Pancreas (tissue), 10 donors: Measurements from ENCODE around the gene C19orf25. TPM values are rescaled to one million over a fixed set of nuclear protein-coding genes. Genes with fewer than 3 reads are reported as not detected.

Experiments
- ATAC-seq, 4 donors: fragments of 200-7000 bp; cut with Tn5 transposase; one replicate each; pipeline versions ENCODE4 v1.8.0 to v1.9.1; 2020; ENCODE audit warnings: mild to moderate bottlenecking in 4 of 4, moderate library complexity in 4 of 4
- DNase-seq, 6 donors: peaks; one replicate each; pipeline ENCODE4 v3.0.0-alpha.2; 2020
- FAIRE-seq: peaks from 2 replicates; lab custom pipeline; 2012; peaks lifted over from hg19 to GRCh38; lab: Jason Lieb, UNC
- H3K27ac ChIP-seq, 4 donors: fragments of 200-600 bp; sonication (generic); 1 replicate in 3 of 4; 2 replicates in 1 of 4; pipeline versions ENCODE4 v1.5.0 to v1.8.0; 2020
- H3K27me3 ChIP-seq, 4 donors: fragments of 200-600 bp; one replicate each; pipeline ENCODE4 v1.8.0; 2021
- H3K36me3 ChIP-seq, 3 donors: fragments of 200-600 bp; sonication (generic) in 1 of 3; one replicate each; pipeline versions ENCODE4 v1.5.0 to v1.8.0; 2020 to 2021
- H3K4me1 ChIP-seq, 3 donors: fragments of 200-600 bp; one replicate each; pipeline ENCODE4 v1.8.0; 2021
- H3K4me3 ChIP-seq, 4 donors: fragments of 200-600 bp; sonication (generic) in 2 of 4; one replicate each; pipeline versions ENCODE4 v1.5.0 to v1.8.0; 2020 to 2021
- H3K9me3 ChIP-seq, 4 donors: fragments of 200-600 bp; one replicate each; pipeline ENCODE4 v1.8.0; 2021
- WGBS, 2 donors: extraction: QIAGEN DNeasy Blood & Tissue Kit; methylation state at CpG; one replicate each; pipeline ENCODE4 v1.1.7; 2013; 5-methylcytosine and 5-hydroxymethylcytosine counted together
- intact Hi-C, 3 donors: fragments of 100-400 bp; cut with DNase I; formaldehyde crosslinking; loops; one replicate each; pipeline versions ENCODE4 v1.11.1 to v1.14.2; 2022
- polyA plus RNA-seq, 2 donors: library from polyadenylated mRNA; stranded (reverse); fragments of 200-250 nt; gene quantifications; one replicate each; pipeline ENCODE4 v1.2.3, GENCODE V29; 2013
- total RNA-seq, 6 donors: library from RNA; stranded (reverse); fragmentation: NEBNext Ultra II Directional in 4 of 6; extraction: Animal tissue kit (Norgen Biotek cat#: 25700) in 4 of 6; gene quantifications; one replicate each; pipeline versions ENCODE4 v1.2.1 to v1.2.4, GENCODE V29; 2021 to 2023
- TF ChIP-seq, protein P1 (sequence below), 4 donors: fragments of 200-600 bp; sonication (generic) in 3 of 4; IDR thresholded peaks; one replicate each; pipeline versions ENCODE4 v1.5.0 to v1.8.0; 2021; ENCODE audit warnings: antibody characterized with exemption in 4 of 4
- donor health status: healthy with polysubstance abuse.
- donor health status: DM: no; HTN: no; CAD: no; lungs with moderate emphysema.
- donor health status: DM: no; HTN: no; CAD: no.
- donor health status: control.
- donor health status: control.
- donor health status: Bipolar disorder and iron deficiency.
- donor health status: DM: yes; HTN: yes; CAD: no.
- donor health status: DM: no; HTN: no; CAD: no.
- donor health status: DM: no; HTN: no; CAD: no.
- donor health status: DM: yes; HTN: yes; CAD: no.

C19orf25 gene
- total and polyA plus RNA-seq, 8 donors = 10.7 to 39.0 (median 15.6) TPM

DNA sequence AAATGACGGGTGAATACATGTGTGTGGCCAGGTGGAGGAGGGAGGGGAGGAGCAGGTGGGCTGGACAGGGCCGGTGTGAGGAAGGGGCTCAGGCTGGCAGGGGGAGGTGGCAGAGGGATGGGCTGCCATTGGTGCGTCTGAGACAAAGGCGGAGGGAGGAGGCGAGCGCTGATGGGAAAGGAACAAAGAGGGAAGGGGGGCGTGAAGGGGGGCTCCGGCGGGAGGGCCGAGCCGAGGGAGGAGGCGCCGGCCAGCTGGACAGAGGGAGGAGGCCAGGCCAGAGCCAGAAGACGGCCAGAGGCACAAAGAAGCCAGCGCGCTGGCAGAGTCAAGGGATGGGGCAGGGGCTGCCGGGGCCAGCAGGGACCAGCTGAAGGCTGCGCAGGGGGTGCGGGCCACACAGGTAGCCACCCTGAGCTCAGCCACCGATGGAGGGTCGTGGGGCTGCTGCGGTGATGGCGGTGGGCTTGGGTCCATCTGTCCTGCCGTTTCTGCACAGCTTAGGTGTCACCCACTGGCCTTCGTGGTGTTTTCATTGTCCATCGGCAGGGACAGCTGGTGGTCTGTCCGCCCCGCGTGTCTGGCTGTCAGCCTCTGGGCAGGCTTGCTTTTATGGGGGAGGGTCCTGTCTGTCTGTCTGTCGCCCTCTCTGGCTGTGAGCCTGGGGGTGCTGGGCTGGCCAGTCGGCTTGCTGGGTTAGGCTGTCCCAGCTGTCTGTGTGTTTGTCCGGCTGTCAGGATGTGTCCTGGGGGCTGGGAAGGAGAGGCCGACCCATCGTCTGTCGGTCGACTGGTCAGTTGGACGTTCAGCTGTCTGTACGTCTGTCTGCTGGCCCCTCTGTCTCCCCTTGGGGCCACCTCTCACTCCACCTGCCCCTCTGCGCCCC lies 26.9 kb downstream of the C19orf25 start:
- no peak overlapping the region for H3K4me3 ChIP-seq
- no peaks in the 10 kb centered on the region for H3K36me3 ChIP-seq
- no peaks in the 10 kb centered on the region for H3K9me3 ChIP-seq
- TF ChIP-seq, protein P1, sequence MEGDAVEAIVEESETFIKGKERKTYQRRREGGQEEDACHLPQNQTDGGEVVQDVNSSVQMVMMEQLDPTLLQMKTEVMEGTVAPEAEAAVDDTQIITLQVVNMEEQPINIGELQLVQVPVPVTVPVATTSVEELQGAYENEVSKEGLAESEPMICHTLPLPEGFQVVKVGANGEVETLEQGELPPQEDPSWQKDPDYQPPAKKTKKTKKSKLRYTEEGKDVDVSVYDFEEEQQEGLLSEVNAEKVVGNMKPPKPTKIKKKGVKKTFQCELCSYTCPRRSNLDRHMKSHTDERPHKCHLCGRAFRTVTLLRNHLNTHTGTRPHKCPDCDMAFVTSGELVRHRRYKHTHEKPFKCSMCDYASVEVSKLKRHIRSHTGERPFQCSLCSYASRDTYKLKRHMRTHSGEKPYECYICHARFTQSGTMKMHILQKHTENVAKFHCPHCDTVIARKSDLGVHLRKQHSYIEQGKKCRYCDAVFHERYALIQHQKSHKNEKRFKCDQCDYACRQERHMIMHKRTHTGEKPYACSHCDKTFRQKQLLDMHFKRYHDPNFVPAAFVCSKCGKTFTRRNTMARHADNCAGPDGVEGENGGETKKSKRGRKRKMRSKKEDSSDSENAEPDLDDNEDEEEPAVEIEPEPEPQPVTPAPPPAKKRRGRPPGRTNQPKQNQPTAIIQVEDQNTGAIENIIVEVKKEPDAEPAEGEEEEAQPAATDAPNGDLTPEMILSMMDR (IDR thresholded peaks at IDR 0.05) = no peak
- 19 to 20% methylated on average over 36 to 39 of the region's 39 CpGs for WGBS, 2 donors
- peaks cover 0 to 9% (median 0%) of the 10 kb centered on the region in 3 donors for H3K4me1 ChIP-seq
- H3K27me3 ChIP-seq = peaks cover 0 to 15% (median 2%) of the 10 kb centered on the region in 4 donors
- H3K27ac ChIP-seq = no peak overlapping the region
- DNase-seq = no peak
- intact Hi-C loops = no loop called here
- FAIRE-seq = no peak
- ATAC-seq = no peak

- Histone ChIP-seq H3K9me3 (no peaks in the 10 kb centered on the region), H3K4me3 (no peak overlapping the region), H3K27me3 (peaks cover 0 to 17% (median 4%) of the 10 kb centered on the region in 4 donors), H3K36me3 (no peaks in the 10 kb centered on the region), H3K4me1 (peaks cover 0 to 16% (median 0%) of the 10 kb centered on the region in 3 donors), H3K27ac (no peak overlapping the region)
- no peak for ATAC-seq
- no peak for DNase-seq
- TF ChIP-seq, protein P1 (IDR thresholded peaks at IDR 0.05) = no peak
- intact Hi-C loops = no loop called here
- WGBS, 2 donors = 41 to 52% methylated on average over 22 of the region's 22 CpGs
- no peak for FAIRE-seq
Observed at GRCh38 chr19:1450735-1451731, 28.0 kb downstream of the C19orf25 start.

DNA sequence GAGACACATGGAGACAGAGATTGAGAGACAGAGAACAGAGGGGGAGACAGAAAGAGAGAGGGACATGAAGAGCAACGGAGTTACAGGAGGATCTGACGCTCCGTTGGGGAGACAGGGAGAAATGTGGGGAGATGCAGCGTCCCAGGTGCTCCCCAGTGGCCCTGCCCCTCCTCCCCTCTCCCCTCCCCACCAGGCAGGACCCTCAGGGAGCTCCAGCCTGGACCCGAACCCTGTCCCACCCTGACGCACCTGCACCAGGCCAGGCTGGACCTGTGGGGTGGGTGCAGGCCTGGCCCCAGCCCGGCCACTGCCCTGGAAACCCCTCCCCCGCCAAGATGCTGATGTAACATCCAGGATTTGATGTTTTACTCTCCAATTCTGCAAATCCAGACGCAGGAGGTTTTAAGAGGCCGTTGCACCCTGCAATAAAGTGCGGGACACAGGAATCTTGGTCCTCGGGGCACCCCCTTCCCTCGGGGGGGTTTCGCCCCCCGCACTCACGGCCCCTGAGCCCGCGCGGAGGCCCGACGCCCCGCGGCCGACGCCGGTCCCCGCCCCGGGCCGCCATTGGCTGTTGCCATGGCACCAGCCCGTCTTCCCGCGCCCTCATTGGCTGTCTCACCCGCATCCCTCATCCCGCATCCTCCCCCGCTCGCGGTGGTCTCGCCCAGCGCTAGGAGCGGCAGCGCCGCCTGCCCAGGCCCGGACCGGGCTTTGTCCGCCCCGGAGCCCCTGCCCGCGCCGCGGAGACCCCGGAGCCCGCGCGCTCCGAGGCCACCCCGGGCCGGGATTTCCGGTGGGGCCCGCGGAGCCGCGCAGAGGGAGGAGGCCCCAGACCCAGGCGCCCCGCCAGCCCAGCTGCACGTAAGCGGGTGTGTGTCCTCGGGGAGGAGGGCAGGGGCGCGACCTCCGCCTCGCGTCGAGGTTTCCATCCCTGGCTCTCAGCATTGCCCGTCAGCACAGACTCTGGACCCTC lies 29.3 kb downstream of the C19orf25 start, which contains the start of gene APC2:
Gene APC2, plus strand, starts transcription at position 655 of the 976 bp plus-strand sequence. CDS start 2,881 bp downstream, outside the sequence.
- H3K27ac ChIP-seq = no peak within 1 kb of the TSS
- intact Hi-C loops = loop anchor here in 1 of 3 donors (10.0 kb wide), 1 partner anchor 65 kb away; the partner anchor contains the start of gene ADAMTSL5
- 9 to 10% methylated on average over 52 to 74 of the region's 74 CpGs for WGBS, 2 donors
- TF ChIP-seq, protein P1 (IDR thresholded peaks at IDR 0.05) = no peak
- peaks cover 0 to 17% (median 4%) of the 10 kb centered on the region in 4 donors for H3K27me3 ChIP-seq
- H3K4me1 ChIP-seq = peaks cover 0 to 18% (median 0%) of the 10 kb centered on the region in 3 donors
- no peaks in the 10 kb centered on the region for H3K36me3 ChIP-seq
- H3K4me3 ChIP-seq = no peak within 1 kb of the TSS
- H3K9me3 ChIP-seq = no peaks in the 10 kb centered on the region
- DNase-seq = peak in 2 of 6 donors; percentile 36 to 58
- FAIRE-seq = no peak
- no peak for ATAC-seq

GRCh38 chr19:1447944-1448343 lies 31.1 kb downstream of the C19orf25 start:
- ATAC-seq (no peak), FAIRE-seq (no peak), DNase-seq (peak in 1 of 6 donors; percentile 70)
- Histone ChIP-seq H3K27me3 (peaks cover 0 to 17% (median 4%) of the 10 kb centered on the region in 4 donors), H3K36me3 (no peaks in the 10 kb centered on the region), H3K4me1 (peaks cover 0 to 13% (median 0%) of the 10 kb centered on the region in 3 donors), H3K9me3 (no peaks in the 10 kb centered on the region), H3K27ac (no peak overlapping the region), H3K4me3 (no peak overlapping the region)
- intact Hi-C loops = loop anchor here in 1 of 3 donors (10.0 kb wide), 1 partner anchor 67 kb away; the partner anchor contains the start of gene ADAMTSL5
- TF ChIP-seq, protein P1 (IDR thresholded peaks at IDR 0.05) = no peak
- 68 to 72% methylated on average over 9 of the region's 9 CpGs for WGBS, 2 donors
